Stimulated activated naive CD4-positive, alpha-beta T cell treated with Interleukin-2 at 50 U/mL for 16 hours (primary cell): ENCODE data around the gene PPARGC1A.

Source experiments
- DNase-seq: peaks from one replicate; lab custom pipeline; 2025; lab: John Stamatoyannopoulos, UW

PPARGC1A gene

DNA sequence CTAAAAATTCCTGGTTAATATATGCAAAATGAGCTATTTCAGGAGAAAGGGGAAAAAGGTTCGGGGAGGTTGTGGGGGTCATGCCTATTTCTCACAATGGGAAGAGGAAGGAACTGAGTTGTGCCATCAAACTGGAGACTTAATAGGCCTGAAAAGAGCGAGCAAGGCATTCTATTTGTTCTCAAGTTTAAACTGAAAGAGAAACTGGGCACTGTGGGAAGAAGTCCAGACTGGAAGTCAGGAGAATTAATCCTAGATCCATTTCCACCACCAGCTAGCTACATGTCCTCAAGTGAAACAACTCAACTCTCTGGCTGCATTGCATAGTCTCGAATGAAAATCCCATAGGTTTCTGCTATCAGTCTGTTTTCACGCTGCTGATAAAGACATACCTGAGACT, 50.6 kb downstream of the PPARGC1A start:
- DNase-seq, result no peak

GRCh38 chr4:23838607-23839006, 51.2 kb downstream of the PPARGC1A start:
- no peak for DNase-seq

DNA sequence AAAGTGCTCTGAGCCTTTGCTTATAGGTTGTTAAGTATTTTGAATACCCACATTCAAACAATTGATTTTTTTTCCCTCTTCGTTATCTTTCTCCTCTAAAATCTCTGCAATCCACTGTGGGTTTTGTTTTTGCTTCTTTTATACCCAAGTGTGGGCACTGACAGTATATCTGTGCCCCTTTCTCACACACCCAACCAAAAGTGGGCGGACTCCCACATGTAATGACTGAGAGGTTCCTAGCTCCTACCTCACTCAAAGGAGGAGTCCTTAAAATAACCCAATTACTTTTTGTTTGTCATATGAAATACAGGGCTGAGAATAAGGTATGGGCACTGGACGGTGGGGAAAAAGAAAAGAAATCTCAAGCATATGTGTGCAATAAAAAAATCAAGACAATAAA, 51.7 kb downstream of the PPARGC1A start:
- no peak for DNase-seq

DNA sequence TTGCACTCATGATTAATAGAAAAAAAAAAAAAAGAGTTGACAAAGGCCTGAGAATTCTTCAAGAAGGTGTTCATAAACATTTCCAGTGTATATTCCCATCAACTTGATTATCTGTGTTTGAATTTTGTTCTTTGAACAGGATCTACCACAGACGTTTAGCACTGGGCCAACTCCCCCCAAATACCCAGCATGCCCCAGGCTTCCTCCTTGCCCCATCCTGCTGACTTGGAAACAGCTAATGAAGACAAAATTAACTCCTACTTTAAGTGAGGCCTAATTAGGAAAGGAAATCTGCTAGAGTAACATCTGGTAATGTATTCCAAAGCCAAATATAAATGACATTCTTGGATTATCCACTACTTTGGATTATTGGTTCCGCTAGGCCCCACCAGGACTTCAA, 52.5 kb downstream of the PPARGC1A start:
- no peak for DNase-seq

DNA sequence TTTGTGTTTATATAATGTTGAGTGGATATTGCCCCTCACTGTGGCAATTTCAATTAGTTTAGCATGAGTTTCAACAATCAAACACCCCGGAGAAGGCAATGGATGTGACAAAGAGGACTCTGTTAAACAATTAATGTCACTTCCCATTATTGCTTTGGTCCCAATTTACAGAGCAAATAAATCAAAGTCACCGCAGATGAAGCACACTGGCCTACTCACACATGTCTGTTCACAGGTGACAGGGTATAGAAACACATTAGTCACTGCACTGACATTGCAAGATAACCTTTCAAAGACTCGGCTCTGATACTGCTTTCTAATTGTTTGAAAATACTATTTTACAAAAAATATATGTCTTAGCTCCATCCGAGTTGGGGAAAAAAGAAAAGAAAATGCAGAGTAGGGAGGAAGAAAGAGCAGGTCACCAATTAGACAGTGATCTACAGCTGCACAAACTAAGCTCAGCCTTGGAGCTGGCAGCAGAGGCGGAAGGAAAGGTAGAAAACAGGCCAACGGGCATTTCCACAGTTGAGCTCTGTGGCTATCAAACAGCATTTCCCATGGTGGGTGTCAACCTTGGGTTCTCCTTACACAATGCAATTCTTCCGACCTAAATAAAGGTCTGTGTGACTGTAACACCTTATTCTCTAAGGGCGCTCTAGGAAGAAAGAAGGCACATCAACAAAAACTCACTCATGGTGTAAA, 53.9 kb downstream of the PPARGC1A start:
- DNase-seq, result no peak

- no peak for DNase-seq
These were observed 61.1 kb downstream of the PPARGC1A start for GRCh38 chr4:23828779-23829178.

- DNase-seq, result no peak
These were observed 61.7 kb downstream of the PPARGC1A start for GRCh38 chr4:23828020-23828715.

GRCh38 chr4:23822181-23822580, 67.7 kb downstream of the PPARGC1A start:
- DNase-seq, result no peak

GRCh38 chr4:23819041-23819511, 70.8 kb downstream of the PPARGC1A start:
- no peak for DNase-seq

GRCh38 chr4:23818097-23818885, 71.6 kb downstream of the PPARGC1A start:
- DNase-seq, result no peak

GRCh38 chr4:23814996-23815660, 74.7 kb downstream of the PPARGC1A start:
- DNase-seq, result no peak

GRCh38 chr4:23814587-23814986, 75.3 kb downstream of the PPARGC1A start:
- DNase-seq, result no peak

GRCh38 chr4:23811161-23811560, 78.7 kb downstream of the PPARGC1A start:
- DNase-seq, result no peak

GRCh38 chr4:23805450-23805851, 84.4 kb downstream of the PPARGC1A start:
- no peak for DNase-seq

DNA sequence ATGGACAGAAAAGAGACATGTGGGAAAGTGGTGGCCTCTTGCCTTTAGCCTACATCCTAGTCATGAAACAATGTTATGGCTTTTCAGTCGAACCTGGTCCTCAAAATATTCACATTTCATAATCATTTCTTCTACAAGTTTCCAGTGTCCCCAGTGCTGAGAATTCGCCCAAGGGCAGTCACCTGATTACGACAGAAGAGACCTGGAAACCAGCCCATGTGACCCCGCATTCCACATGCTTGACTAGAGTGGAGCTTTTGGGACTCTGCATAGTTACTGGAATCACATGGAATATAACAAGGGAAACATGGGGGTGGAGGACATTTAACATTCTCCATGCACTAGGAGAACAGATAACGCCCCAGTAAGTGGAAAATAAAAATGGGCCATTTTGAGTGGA, 100.1 kb downstream of the PPARGC1A start:
- no peak for DNase-seq

DNA sequence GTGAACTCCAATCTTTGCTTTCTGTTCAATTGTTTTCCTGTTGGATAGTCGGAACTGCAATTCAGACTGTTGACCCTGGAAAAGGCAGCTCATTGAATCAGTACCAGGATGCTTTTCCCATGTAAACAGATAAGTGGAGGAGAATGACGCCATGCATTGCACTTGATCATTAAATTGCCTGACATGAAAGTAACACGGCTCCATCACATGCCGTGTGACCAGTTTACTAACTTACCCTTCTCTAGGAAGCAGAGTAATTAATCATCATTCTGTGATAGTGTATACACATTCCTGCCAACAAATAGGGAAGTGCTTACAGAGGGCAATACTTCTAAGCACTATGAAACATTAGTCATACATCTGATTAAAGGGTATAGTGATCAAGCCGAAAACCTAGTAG, 101.4 kb downstream of the PPARGC1A start:
- no peak for DNase-seq

- DNase-seq, result no peak
These were observed 101.8 kb downstream of the PPARGC1A start for GRCh38 chr4:23788027-23788426.

DNA sequence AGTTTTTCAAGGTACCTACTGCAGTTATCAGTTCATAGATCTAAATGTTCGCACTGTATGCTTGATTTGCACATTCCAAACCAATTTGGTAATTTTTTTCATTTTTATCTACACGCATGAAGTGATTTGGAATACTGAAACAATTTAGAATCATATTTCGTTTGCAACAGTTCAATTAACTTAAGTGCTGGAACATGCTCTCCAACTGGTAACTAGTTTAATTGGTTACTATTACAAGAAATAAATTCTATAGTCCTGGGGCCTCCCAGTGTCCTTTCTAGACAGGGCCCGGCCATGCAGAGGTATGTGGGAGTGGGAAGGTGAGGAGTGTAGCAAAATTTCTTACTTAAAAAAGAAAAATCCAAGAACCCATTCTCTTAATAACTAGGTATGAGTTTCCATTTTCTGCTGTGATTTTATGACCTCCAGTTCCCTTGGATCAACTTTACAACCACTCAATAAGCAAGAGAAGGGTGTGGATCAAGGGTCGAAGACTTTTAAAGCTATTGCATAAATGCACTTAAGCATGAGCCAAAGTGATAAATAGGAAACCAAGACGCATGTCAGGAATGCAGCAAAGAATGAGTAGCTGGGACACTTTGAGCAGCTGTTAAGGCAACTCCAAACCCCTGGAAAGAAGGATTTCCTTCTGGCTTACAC, 106.9 kb downstream of the PPARGC1A start:
- DNase-seq, result no peak

DNA sequence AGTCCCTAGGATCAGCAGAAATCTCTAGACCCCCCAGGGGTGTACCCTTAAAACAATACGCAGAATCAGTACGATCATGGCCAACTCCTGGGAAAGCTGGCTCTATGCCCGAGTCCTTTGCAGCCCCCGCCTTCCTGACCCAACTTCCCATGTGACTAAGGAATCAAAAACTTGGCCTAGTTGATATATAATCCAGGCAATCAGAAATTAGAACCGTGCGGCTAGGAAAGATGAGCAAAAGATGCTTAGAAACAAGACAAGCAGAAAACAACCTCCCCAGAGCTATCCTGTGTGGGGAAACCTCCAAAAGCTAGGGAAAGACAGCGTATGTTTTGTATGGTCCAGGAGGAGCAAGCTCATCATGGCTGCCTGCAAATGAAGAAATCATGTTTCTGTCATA, 110.0 kb downstream of the PPARGC1A start:
- no peak for DNase-seq

DNA sequence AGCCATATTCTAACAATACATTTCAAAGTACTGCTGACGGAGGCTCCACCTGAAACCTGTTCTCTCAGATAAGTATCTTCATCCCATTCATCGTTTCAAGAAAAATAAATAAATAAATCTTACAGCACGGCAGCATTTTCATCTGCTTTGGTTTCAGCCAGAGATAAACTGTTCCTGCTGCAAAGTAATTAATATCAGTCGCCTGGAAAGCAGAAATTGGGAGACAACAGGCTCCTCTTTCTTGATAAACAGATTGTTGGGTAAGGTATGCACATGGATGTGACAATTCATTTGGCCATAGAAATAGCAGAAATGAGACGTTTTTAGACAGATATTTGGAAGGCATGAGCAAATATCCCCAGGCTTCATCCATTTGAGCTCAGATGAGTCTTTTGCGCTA, 110.4 kb downstream of the PPARGC1A start:
- no peak for DNase-seq

GRCh38 chr4:23775694-23776093, 114.2 kb downstream of the PPARGC1A start:
- DNase-seq, result no peak

- DNase-seq, result no peak
These were observed 114.9 kb downstream of the PPARGC1A start for GRCh38 chr4:23774909-23775308.
